Astrocyte (in vitro differentiated cells and primary cell): ENCODE measurements around the gene AP4E1. TPM values are rescaled to one million over a fixed set of nuclear protein-coding genes. Genes with fewer than 3 reads are reported as not detected.

Source experiments
- DNase-seq: peaks from one replicate; pipeline ENCODE4 v3.0.0-alpha.2; 2010; ENCODE audit warnings: low read depth
- FAIRE-seq: peaks from 2 replicates; lab custom pipeline; 2011; peaks lifted over from hg19 to GRCh38; lab: Jason Lieb, UNC
- H2AFZ ChIP-seq: 2 replicates; pipeline ENCODE4 v1.6.0; 2012; ENCODE audit warnings: low read depth, low read length, inconsistent platforms
- H3K27ac ChIP-seq: 2 replicates; pipeline ENCODE4 v1.5.1; 2011; ENCODE audit warnings: low read depth, low read length, inconsistent platforms
- H3K27me3 ChIP-seq: 2 replicates; pipeline ENCODE4 v1.6.0; 2011; ENCODE audit warnings: low read length, inconsistent platforms; ENCODE audit not compliant: insufficient read depth
- H3K36me3 ChIP-seq: 2 replicates; pipeline ENCODE4 v1.5.1; 2011; ENCODE audit warnings: low read length, inconsistent platforms; ENCODE audit not compliant: insufficient read depth
- H3K4me1 ChIP-seq: 2 replicates; pipeline ENCODE4 v1.5.1; 2011; ENCODE audit warnings: low read length, inconsistent platforms; ENCODE audit not compliant: insufficient read depth
- H3K4me2 ChIP-seq: 2 replicates; pipeline ENCODE4 v1.6.0; 2012; ENCODE audit warnings: low read length, inconsistent platforms
- H3K4me3 ChIP-seq: 2 replicates; pipeline ENCODE4 v1.5.1; 2011; ENCODE audit warnings: low read depth, mild to moderate bottlenecking, low read length, inconsistent platforms; ENCODE audit not compliant: insufficient read depth
- H3K79me2 ChIP-seq: 2 replicates; pipeline ENCODE4 v1.6.0; 2012; ENCODE audit warnings: mild to moderate bottlenecking, low read length, inconsistent platforms; ENCODE audit not compliant: insufficient read depth
- H3K9ac ChIP-seq: 2 replicates; pipeline ENCODE4 v1.6.0; 2012; ENCODE audit warnings: mild to moderate bottlenecking, low read length, inconsistent platforms
- H3K9me3 ChIP-seq: 2 replicates; pipeline ENCODE4 v1.5.1; 2012; ENCODE audit warnings: low read depth, mild to moderate bottlenecking, low read length, inconsistent platforms; ENCODE audit not compliant: insufficient read depth
- H4K20me1 ChIP-seq: 2 replicates; pipeline ENCODE4 v1.6.0; 2012; ENCODE audit warnings: low read length, inconsistent platforms; ENCODE audit not compliant: insufficient read depth
- H3K27ac Mint-ChIP-seq: one replicate; pipeline ENCODE4 v1.8.0; 2021; ENCODE audit warnings: mild to moderate bottlenecking, mixed read lengths; ENCODE audit not compliant: unreplicated experiment
- H3K27me3 Mint-ChIP-seq: one replicate; pipeline ENCODE4 v1.8.0; 2021; ENCODE audit warnings: low read depth, mixed read lengths; ENCODE audit not compliant: unreplicated experiment
- H3K36me3 Mint-ChIP-seq: one replicate; pipeline ENCODE4 v1.8.0; 2021; ENCODE audit warnings: low read depth, mixed read lengths; ENCODE audit not compliant: unreplicated experiment
- H3K4me1 Mint-ChIP-seq: one replicate; pipeline ENCODE4 v1.8.0; 2021; ENCODE audit warnings: low read depth, mixed read lengths; ENCODE audit not compliant: unreplicated experiment
- H3K4me3 Mint-ChIP-seq: one replicate; pipeline ENCODE4 v1.8.0; 2021; ENCODE audit warnings: mild to moderate bottlenecking, moderate library complexity, mixed read lengths; ENCODE audit not compliant: unreplicated experiment
- H3K9me3 Mint-ChIP-seq: one replicate; pipeline ENCODE4 v1.8.0; 2021; ENCODE audit warnings: mild to moderate bottlenecking, mixed read lengths; ENCODE audit not compliant: unreplicated experiment
- CTCF ChIP-seq: IDR thresholded peaks from 2 replicates; pipeline ENCODE4 v1.5.1; 2011; ENCODE audit warnings: low read depth, mild to moderate bottlenecking, inconsistent platforms, low read length, moderate library complexity; ENCODE audit not compliant: insufficient read depth
- EZH2 ChIP-seq: IDR thresholded peaks from 2 replicates; pipeline ENCODE4 v1.6.1; 2012; ENCODE audit warnings: mild to moderate bottlenecking, low read length, inconsistent platforms; ENCODE audit not compliant: insufficient read depth
- total RNA-seq: library from RNA; stranded (reverse); gene quantifications from 2 replicates; pipeline ENCODE4 v1.2.1, GENCODE V29; 2021

AP4E1 gene
- total RNA-seq, 1 donor from 2014 or later: 16.4 TPM

- FAIRE-seq (no peak), DNase-seq (no peak)
- Histone ChIP-seq H4K20me1 (peaks cover 2% of the 10 kb centered on the region), H3K27me3 (no peaks in the 10 kb centered on the region), H3K27ac (no peak overlapping the region), H3K79me2 (no peaks in the 10 kb centered on the region), H3K4me3 (no peak overlapping the region), H3K9ac (no peak overlapping the region), H3K36me3 (peaks cover 11% of the 10 kb centered on the region), H3K4me2 (no peak overlapping the region), H3K4me1 (no peaks in the 10 kb centered on the region), H3K9me3 (no peaks in the 10 kb centered on the region), H2AFZ (no peak overlapping the region)
- H3K36me3 Mint-ChIP-seq: peaks cover 31% of the 10 kb centered on the region
- peaks cover 3% of the 10 kb centered on the region for H3K9me3 Mint-ChIP-seq
- H3K4me1 Mint-ChIP-seq: no peaks in the 10 kb centered on the region
- TF ChIP-seq CTCF: no peak
- TF ChIP-seq EZH2: no peak
- H3K27me3 Mint-ChIP-seq: no peaks in the 10 kb centered on the region
- no peak overlapping the region for H3K27ac Mint-ChIP-seq
- no peak overlapping the region for H3K4me3 Mint-ChIP-seq
Measured at GRCh38 chr15:50973605-50974004, 65.1 kb downstream of the AP4E1 start.

GRCh38 chr15:50977162-50977561, 68.7 kb downstream of the AP4E1 start:
- no peak overlapping the region for H3K4me3 Mint-ChIP-seq
- Histone ChIP-seq H4K20me1 (peaks cover 4% of the 10 kb centered on the region), H2AFZ (no peak overlapping the region), H3K27ac (no peak overlapping the region), H3K4me3 (no peak overlapping the region), H3K4me1 (no peaks in the 10 kb centered on the region), H3K9me3 (no peaks in the 10 kb centered on the region), H3K36me3 (no peaks in the 10 kb centered on the region), H3K4me2 (no peak overlapping the region), H3K9ac (no peak overlapping the region), H3K79me2 (no peaks in the 10 kb centered on the region), H3K27me3 (no peaks in the 10 kb centered on the region)
- FAIRE-seq: no peak
- H3K36me3 Mint-ChIP-seq: peaks cover 17% of the 10 kb centered on the region
- H3K27me3 Mint-ChIP-seq: no peaks in the 10 kb centered on the region
- no peaks in the 10 kb centered on the region for H3K9me3 Mint-ChIP-seq
- no peak overlapping the region for H3K27ac Mint-ChIP-seq
- TF ChIP-seq CTCF (no peak), EZH2 (no peak)
- peaks cover 4% of the 10 kb centered on the region for H3K4me1 Mint-ChIP-seq
- peak; percentile 60 for DNase-seq

- H2AFZ ChIP-seq: no peak overlapping the region
- no peak for TF ChIP-seq CTCF
- TF ChIP-seq EZH2: no peak
- H3K36me3 Mint-ChIP-seq: peaks cover 15% of the 10 kb centered on the region
- no peaks in the 10 kb centered on the region for H3K27me3 ChIP-seq
- no peak for FAIRE-seq
- no peaks in the 10 kb centered on the region for H3K36me3 ChIP-seq
- H3K9me3 Mint-ChIP-seq: no peaks in the 10 kb centered on the region
- no peak overlapping the region for H3K27ac Mint-ChIP-seq
- H3K4me1 Mint-ChIP-seq: peaks cover 4% of the 10 kb centered on the region
- H3K4me1 ChIP-seq: no peaks in the 10 kb centered on the region
- peaks cover 4% of the 10 kb centered on the region for H4K20me1 ChIP-seq
- peak overlapping the region; percentile 4 for H3K4me2 ChIP-seq
- no peak overlapping the region for H3K27ac ChIP-seq
- H3K9ac ChIP-seq: no peak overlapping the region
- H3K9me3 ChIP-seq: no peaks in the 10 kb centered on the region
- H3K4me3 Mint-ChIP-seq: no peak overlapping the region
- H3K79me2 ChIP-seq: no peaks in the 10 kb centered on the region
- H3K27me3 Mint-ChIP-seq: no peaks in the 10 kb centered on the region
- no peak overlapping the region for H3K4me3 ChIP-seq
- DNase-seq: peak; percentile 10
Measured at GRCh38 chr15:50978580-50978979, 70.1 kb downstream of the AP4E1 start.
